ENCODE results near the gene SESN2.

SESN2 gene

GRCh38 chr1:28259252-28259933 is at the start of gene SESN2:
SESN2 (plus strand) TSS chr1:28259518; CDS start chr1:28259848, 330 bp downstream.
- DNase-seq = peak; percentile 99 to 100

GRCh38 chr1:28209700-28210099 is 49.6 kb upstream of the SESN2 start:
- no peak for DNase-seq

GRCh38 chr1:28213315-28213714 is 46.0 kb upstream of the SESN2 start:
- no peak for DNase-seq

GRCh38 chr1:28229089-28229488 is 30.2 kb upstream of the SESN2 start:
- DNase-seq = no peak

- DNase-seq = no peak
Measured at GRCh38 chr1:28229996-28230395, 29.3 kb upstream of the SESN2 start.

- peak; percentile 97 to 99 for DNase-seq
Measured at GRCh38 chr1:28232558-28233263, 26.6 kb upstream of the SESN2 start, which contains the start of gene DNAJC8. DNAJC8 (minus strand) TSS chr1:28233029; CDS start chr1:28232998, 31 bp downstream.

GRCh38 chr1:28233264-28233606 is 26.1 kb upstream of the SESN2 start:
- no peak for DNase-seq

GRCh38 chr1:28235755-28236655 is 23.3 kb upstream of the SESN2 start, which contains the start of gene ATP5IF1:
ATP5IF1 (plus strand) TSS chr1:28236124; CDS start chr1:28236184, 60 bp downstream.
- DNase-seq = peak; percentile 94 to 96

- DNase-seq = peak in 1 of 2 donors; percentile 16
Measured at GRCh38 chr1:28236656-28237322, 22.5 kb upstream of the SESN2 start.

GRCh38 chr1:28239004-28239403 is 20.3 kb upstream of the SESN2 start:
- no peak for DNase-seq

GRCh38 chr1:28240024-28240423 is 19.3 kb upstream of the SESN2 start:
- DNase-seq = no peak

GRCh38 chr1:28241638-28242241 is 17.6 kb upstream of the SESN2 start:
- no peak for DNase-seq

GRCh38 chr1:28243685-28244311 is 15.5 kb upstream of the SESN2 start:
- DNase-seq = no peak

GRCh38 chr1:28244549-28245251 is 14.6 kb upstream of the SESN2 start:
- no peak for DNase-seq

- DNase-seq = no peak
Measured at GRCh38 chr1:28246427-28246832, 12.9 kb upstream of the SESN2 start.

GRCh38 chr1:28247612-28248272 is 11.6 kb upstream of the SESN2 start:
- DNase-seq = no peak

GRCh38 chr1:28248273-28249012 is 10.9 kb upstream of the SESN2 start:
- DNase-seq = peak; percentile 85 to 88

- peak; percentile 24 to 41 for DNase-seq
Measured at GRCh38 chr1:28249013-28249865, 10.1 kb upstream of the SESN2 start.

- DNase-seq = no peak
Measured at GRCh38 chr1:28249866-28250295, 9.4 kb upstream of the SESN2 start.
